C4-2B (cell line): ENCODE results near the gene MICU1.
A peak's percentile ranks its signal among the peaks of the same experiment; 100 is the strongest.

Experiments
- H3K27ac ChIP-seq: fragments of 450-650 bp; 2 replicates; pipeline ENCODE4 v1.5.1; 2017
- CTCF ChIP-seq: fragments of 450-650 bp; conservative IDR thresholded peaks from 2 replicates; pipeline ENCODE4 v1.5.1; 2017; ENCODE audit warnings: mild to moderate bottlenecking
- ZFX ChIP-seq: fragments of 450-650 bp; IDR thresholded peaks from 2 replicates; pipeline ENCODE4 v1.6.1; 2017

Gene MICU1

GRCh38 chr10:72574636-72575035 is 51.2 kb downstream of the MICU1 start:
- no peak for TF ChIP-seq CTCF
- TF ChIP-seq ZFX, result no peak
- H3K27ac ChIP-seq, result no peak overlapping the region

GRCh38 chr10:72573079-72573478 is 52.8 kb downstream of the MICU1 start:
- no peak overlapping the region for H3K27ac ChIP-seq
- TF ChIP-seq CTCF, result no peak
- TF ChIP-seq ZFX, result no peak

- no peak overlapping the region for H3K27ac ChIP-seq
- TF ChIP-seq CTCF (peak; percentile 66), ZFX (no peak)
Measured at GRCh38 chr10:72567889-72568640, 57.8 kb downstream of the MICU1 start.

- no peak overlapping the region for H3K27ac ChIP-seq
- no peak for TF ChIP-seq CTCF
- TF ChIP-seq ZFX, result no peak
Measured at GRCh38 chr10:72567421-72567820, 58.5 kb downstream of the MICU1 start.

- H3K27ac ChIP-seq, result no peak overlapping the region
- TF ChIP-seq CTCF (no peak), ZFX (no peak)
Measured at GRCh38 chr10:72564596-72564995, 61.3 kb downstream of the MICU1 start.

- TF ChIP-seq CTCF, result no peak
- TF ChIP-seq ZFX, result no peak
- H3K27ac ChIP-seq, result no peak overlapping the region
Measured at GRCh38 chr10:72563327-72563932, 62.4 kb downstream of the MICU1 start.

- no peak for TF ChIP-seq CTCF
- TF ChIP-seq ZFX, result no peak
- no peak overlapping the region for H3K27ac ChIP-seq
Measured at GRCh38 chr10:72561745-72562166, 64.1 kb downstream of the MICU1 start.
